ENCODE results near the gene TMEM135. TPM values are rescaled to one million over a fixed set of nuclear protein-coding genes. Genes with fewer than 3 reads are reported as not detected.

Gene TMEM135
- total RNA-seq, 4 donors from 2014 or later = 17.2 to 69.6 (median 33.0) TPM

DNA sequence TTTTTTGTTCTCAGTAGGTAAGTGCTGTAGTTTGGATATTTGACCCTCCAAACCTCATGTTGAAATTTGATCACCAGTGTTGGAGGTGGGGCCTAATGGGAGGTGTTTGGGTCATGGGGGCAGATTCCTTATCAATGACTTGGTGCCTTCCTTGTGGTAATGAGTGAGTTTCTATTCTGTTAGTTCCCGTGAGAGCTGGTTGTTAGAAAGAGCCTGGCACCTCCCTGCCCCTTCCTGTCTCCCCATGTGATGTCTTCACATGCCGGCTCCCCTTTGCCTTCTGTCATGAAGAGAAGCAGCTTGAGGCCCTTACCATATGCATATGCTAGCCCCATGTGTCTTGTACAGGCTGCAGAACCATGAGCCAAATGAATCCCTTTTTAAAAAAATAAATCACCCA, 138.3 kb downstream of the TMEM135 start:
- Histone ChIP-seq H3K27ac (no peak overlapping the region), H3K27me3 (no peaks in the 10 kb centered on the region), H3K4me3 (replicated peaks in 1 of 3) (no peak overlapping the region), H3K4me1 (peaks cover 8 to 14% of the 10 kb centered on the region in 2 donors), H3K9me3 (no peaks in the 10 kb centered on the region), H3K36me3 (no peaks in the 10 kb centered on the region)
- no peak for TF ChIP-seq POLR2A (IDR thresholded peaks at IDR 0.05)
- TF ChIP-seq, protein P1, sequence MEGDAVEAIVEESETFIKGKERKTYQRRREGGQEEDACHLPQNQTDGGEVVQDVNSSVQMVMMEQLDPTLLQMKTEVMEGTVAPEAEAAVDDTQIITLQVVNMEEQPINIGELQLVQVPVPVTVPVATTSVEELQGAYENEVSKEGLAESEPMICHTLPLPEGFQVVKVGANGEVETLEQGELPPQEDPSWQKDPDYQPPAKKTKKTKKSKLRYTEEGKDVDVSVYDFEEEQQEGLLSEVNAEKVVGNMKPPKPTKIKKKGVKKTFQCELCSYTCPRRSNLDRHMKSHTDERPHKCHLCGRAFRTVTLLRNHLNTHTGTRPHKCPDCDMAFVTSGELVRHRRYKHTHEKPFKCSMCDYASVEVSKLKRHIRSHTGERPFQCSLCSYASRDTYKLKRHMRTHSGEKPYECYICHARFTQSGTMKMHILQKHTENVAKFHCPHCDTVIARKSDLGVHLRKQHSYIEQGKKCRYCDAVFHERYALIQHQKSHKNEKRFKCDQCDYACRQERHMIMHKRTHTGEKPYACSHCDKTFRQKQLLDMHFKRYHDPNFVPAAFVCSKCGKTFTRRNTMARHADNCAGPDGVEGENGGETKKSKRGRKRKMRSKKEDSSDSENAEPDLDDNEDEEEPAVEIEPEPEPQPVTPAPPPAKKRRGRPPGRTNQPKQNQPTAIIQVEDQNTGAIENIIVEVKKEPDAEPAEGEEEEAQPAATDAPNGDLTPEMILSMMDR (IDR thresholded peaks at IDR 0.05) = no peak
- intact Hi-C loops (cut with DNase I) = no loop called here
- WGBS, 2 donors = 94 to 98% methylated on average over 2 of the region's 2 CpGs
- no peak for DNase-seq

DNA sequence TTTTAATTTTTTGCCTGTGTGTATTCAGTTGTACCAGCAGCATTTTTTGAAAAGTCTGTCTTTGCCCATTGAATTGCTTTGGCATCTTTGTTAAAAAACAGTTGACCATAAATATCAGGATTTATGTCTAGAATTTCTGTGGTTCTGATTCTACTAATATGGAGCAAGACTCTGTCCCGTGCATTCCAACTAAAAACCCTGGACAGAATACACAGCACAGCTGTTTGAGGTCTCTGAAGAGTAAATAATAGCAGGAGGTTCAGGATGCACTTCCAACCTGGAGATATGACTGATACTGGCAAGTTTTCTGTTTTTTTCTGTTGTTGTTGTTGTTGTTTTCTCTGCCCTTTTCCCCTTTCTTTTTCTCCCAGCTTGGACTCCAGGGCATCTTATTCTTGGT, 141.9 kb downstream of the TMEM135 start:
- 95 to 100% methylated on average over 1 of the region's 1 CpG for WGBS, 2 donors
- no peak for DNase-seq
- H3K4me1 ChIP-seq = no peaks in the 10 kb centered on the region
- no peak overlapping the region for H3K4me3 ChIP-seq (replicated peaks in 1 of 3)
- intact Hi-C loops (cut with DNase I) = no loop called here
- no peaks in the 10 kb centered on the region for H3K9me3 ChIP-seq
- H3K36me3 ChIP-seq = no peaks in the 10 kb centered on the region
- no peaks in the 10 kb centered on the region for H3K27me3 ChIP-seq
- H3K27ac ChIP-seq = no peak overlapping the region
- TF ChIP-seq POLR2A (IDR thresholded peaks at IDR 0.05) = no peak
- TF ChIP-seq, protein P1 (IDR thresholded peaks at IDR 0.05) = no peak

DNA sequence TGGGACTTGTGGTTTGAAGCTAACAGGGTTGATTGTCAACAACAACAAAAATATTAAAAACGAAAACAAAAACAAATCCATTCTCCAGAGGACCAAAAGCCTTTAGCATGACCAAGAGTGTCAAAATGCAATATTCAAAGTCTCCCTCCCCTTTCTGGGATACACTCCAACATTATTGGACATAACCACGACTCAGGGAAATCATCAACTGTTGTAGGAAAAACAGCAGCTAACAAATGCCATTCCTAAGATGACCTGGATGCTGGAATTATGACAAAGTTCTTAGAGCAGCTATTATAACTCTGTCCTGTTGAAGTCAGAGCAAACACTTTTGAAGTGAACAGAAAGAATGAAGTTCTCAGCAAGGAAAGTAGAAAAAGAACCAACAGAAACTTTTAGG, 143.0 kb downstream of the TMEM135 start:
- no peak for DNase-seq
- no peak overlapping the region for H3K27ac ChIP-seq
- no peak overlapping the region for H3K4me3 ChIP-seq (replicated peaks in 1 of 3)
- no peak for TF ChIP-seq POLR2A (IDR thresholded peaks at IDR 0.05)
- TF ChIP-seq, protein P1 (IDR thresholded peaks at IDR 0.05) = no peak
- no peaks in the 10 kb centered on the region for H3K4me1 ChIP-seq
- H3K36me3 ChIP-seq = no peaks in the 10 kb centered on the region
- intact Hi-C loops (cut with DNase I) = no loop called here
- H3K9me3 ChIP-seq = no peaks in the 10 kb centered on the region
- no peaks in the 10 kb centered on the region for H3K27me3 ChIP-seq
- WGBS, 2 donors = 60 to 61% methylated on average over 2 of the region's 2 CpGs

DNA sequence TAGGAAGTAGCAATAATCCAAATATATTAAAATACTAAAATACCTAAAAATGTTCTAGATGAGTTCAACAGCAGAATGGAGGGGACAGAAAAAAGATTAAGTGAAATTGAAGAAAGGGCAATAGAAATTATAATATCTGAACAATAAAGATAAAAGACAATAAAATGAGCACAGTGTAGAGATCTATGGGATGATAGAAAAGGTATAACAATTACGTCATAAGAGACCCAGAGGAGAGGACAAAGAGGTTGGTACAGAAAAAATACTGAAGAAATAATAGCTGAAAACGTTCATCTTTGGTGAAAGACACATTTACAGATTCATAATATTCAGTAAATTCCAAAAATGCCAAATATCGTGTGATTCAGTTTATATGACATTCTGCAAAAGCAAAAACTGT, 143.4 kb downstream of the TMEM135 start:
- intact Hi-C loops (cut with DNase I) = no loop called here
- Histone ChIP-seq H3K4me1 (no peaks in the 10 kb centered on the region), H3K36me3 (no peaks in the 10 kb centered on the region), H3K4me3 (replicated peaks in 1 of 3) (no peak overlapping the region), H3K27me3 (no peaks in the 10 kb centered on the region), H3K27ac (no peak overlapping the region), H3K9me3 (no peaks in the 10 kb centered on the region)
- DNase-seq = no peak
- WGBS, 2 donors = 88% methylated on average over 3 of the region's 3 CpGs
- TF ChIP-seq, protein P1 (IDR thresholded peaks at IDR 0.05) = no peak
- no peak for TF ChIP-seq POLR2A (IDR thresholded peaks at IDR 0.05)

DNA sequence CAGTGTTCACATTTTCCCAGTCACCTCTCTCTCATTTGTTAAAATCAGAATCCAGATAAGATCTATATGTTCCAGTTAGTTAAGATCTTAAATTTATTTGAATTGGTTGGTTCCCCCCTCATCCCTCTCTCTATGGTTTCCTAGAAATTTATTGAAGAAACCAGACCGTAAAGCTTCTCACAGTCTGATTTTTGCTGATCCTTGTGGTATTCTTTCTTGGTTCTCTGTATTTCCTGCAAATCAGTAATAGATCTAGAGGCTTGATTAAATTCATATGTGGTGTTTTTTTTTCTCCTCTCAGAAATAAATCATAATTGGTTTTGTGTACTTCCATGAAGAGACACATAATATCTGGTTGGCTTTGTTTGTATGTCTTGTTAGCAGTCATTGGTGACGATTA, 147.5 kb downstream of the TMEM135 start:
- 79 to 93% methylated on average over 2 of the region's 2 CpGs for WGBS, 2 donors
- TF ChIP-seq POLR2A (IDR thresholded peaks at IDR 0.05) = no peak
- TF ChIP-seq, protein P1 (IDR thresholded peaks at IDR 0.05) = no peak
- no peak for DNase-seq
- intact Hi-C loops (cut with DNase I) = no loop called here
- Histone ChIP-seq H3K27me3 (no peaks in the 10 kb centered on the region), H3K4me3 (replicated peaks in 1 of 3) (no peak overlapping the region), H3K9me3 (no peaks in the 10 kb centered on the region), H3K27ac (no peak overlapping the region), H3K4me1 (no peaks in the 10 kb centered on the region), H3K36me3 (no peaks in the 10 kb centered on the region)

All from thyroid gland (tissue), 4 donors.